ENCODE results near the gene ZCCHC10.
A peak's percentile ranks its signal among the peaks of the same experiment; 100 is the strongest.

ZCCHC10 gene

DNA sequence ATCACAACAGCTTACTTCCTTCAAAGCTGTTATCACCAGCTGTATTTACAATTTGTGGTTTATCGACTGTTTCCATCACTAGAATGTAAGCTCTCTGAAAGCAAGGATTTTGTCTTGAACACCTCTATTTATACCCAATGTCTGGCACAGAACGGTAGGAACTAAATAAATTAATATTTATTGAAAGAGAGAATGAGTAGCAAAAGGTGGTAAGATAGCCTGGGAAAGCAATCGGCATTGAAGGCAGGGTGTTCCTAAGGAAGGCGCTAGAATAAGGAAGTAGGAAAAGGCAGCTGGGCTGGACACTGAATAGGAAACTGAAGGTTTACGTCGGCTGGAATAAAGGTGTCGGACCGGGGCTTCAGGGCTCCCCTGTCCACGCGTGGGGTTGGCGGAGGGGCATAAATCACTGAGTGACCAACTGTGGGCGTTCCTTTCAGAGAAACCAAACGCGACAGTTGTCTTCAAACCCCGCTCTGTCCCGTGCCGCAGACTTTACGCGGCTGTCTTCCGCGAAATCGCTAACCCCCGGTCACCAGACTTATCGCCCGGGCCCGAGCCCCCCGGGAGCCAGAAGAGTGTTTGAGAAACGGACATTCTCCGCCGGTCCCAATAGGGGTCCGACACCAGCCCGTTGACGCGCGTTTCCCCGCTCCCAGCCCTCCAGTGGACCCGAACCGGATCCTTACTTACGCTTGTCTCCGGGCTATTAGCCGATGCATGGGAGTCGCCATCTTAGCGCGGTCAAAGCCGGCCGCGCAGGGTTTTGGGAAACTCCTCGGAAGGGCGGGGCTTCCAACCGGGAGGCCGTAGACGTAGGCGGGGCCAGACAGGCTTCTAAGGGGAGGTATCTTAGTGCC, at the start of gene ZCCHC10:
ZCCHC10 (minus strand) TSS at position 746 of the 860 bp plus-strand sequence; CDS start at position 734, 12 bp downstream.
- H3K4me3 ChIP-seq (ENCODE audit: low read length), result peak within 1 kb of the TSS; percentile 99
- H3K4me1 ChIP-seq (ENCODE audit: control insufficient read depth, low read length), result peaks cover 40% of the 10 kb centered on the region
- H3K4me2 ChIP-seq (ENCODE audit: low read length), result peak within 1 kb of the TSS; percentile 92

DNA sequence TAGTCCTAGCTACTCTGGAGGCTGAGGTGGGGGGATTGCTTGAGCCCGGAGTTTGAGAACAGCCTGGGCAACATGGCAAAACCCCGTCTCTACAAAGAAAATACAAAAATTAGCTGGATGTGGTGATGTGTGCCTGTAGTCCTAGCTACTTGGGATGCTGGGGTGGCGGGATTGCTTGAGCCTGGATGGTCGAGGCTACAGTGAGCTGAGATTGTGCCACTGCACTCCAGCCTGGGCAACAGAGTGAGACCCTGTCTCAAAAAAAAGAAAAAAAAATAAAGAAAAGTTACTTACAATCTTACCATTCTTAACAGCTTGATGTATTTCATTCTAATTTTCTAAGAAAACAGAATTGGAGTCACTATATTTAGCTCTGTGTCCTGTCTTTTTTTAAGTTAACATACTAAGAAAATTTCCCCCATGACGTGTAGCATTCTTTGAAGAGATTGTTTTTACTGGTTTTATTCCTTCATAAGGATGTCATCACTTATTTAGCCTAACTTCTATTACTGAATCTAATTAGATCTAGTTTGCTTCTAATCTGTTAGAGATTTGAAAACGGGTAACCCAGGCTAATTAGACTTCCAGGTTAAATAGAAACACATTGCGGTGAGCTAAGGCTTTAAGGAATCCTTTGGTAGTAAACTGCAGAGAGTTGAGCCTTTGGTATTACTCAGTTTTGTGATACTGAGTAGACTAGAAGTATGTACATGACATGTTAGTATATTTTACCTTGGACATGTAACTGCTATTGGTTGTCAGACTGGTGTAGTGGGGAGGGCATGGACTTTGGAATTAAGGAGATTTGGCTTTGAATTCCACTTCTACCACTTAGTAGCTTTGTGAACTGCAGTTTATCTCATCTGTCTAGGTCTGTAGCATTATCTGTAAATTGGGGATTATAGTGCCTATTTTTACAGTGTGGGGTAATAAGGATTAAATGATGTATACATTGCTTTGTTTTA, 49.5 kb upstream of the ZCCHC10 start:
- Histone ChIP-seq H3K9me3 (ENCODE audit: control insufficient read depth, insufficient read depth, low read length) (no peaks in the 10 kb centered on the region), H3K4me1 (ENCODE audit: control insufficient read depth, low read length) (no peaks in the 10 kb centered on the region), H3F3A (ENCODE audit: control insufficient read depth, insufficient read depth) (peaks cover 9% of the 10 kb centered on the region), H3K79me2 (ENCODE audit: control insufficient read depth, low read length) (peaks cover 98% of the 10 kb centered on the region), H4K20me1 (ENCODE audit: control insufficient read depth, insufficient read depth, low read depth, low read length) (peaks cover 6% of the 10 kb centered on the region; the same call in 1 of the 2 replicates), H3K4me3 (ENCODE audit: low read length) (no peak overlapping the region), H3K27ac (ENCODE audit: low read depth, low read length) (no peak overlapping the region), H3K4me2 (ENCODE audit: low read length) (no peak overlapping the region), H3K36me3 (ENCODE audit: control insufficient read depth, low read length) (peaks cover 93% of the 10 kb centered on the region), H3K9me2 (replicated peaks; ENCODE audit: control insufficient read depth, low read length) (no peaks in the 10 kb centered on the region), H3K27me3 (ENCODE audit: control insufficient read depth, low read length) (no peaks in the 10 kb centered on the region)
- no peak for TF ChIP-seq EZH2phosphoT487 (IDR thresholded peaks at IDR 0.05; ENCODE audit: borderline replicate concordance, low read length)
- TF ChIP-seq, protein P1, sequence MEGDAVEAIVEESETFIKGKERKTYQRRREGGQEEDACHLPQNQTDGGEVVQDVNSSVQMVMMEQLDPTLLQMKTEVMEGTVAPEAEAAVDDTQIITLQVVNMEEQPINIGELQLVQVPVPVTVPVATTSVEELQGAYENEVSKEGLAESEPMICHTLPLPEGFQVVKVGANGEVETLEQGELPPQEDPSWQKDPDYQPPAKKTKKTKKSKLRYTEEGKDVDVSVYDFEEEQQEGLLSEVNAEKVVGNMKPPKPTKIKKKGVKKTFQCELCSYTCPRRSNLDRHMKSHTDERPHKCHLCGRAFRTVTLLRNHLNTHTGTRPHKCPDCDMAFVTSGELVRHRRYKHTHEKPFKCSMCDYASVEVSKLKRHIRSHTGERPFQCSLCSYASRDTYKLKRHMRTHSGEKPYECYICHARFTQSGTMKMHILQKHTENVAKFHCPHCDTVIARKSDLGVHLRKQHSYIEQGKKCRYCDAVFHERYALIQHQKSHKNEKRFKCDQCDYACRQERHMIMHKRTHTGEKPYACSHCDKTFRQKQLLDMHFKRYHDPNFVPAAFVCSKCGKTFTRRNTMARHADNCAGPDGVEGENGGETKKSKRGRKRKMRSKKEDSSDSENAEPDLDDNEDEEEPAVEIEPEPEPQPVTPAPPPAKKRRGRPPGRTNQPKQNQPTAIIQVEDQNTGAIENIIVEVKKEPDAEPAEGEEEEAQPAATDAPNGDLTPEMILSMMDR (IDR thresholded peaks at IDR 0.05; ENCODE audit: low read depth, low read length, poor library complexity, severe bottlenecking), result no peak

More for the DNA sequence above, at the start of gene ZCCHC10:
- Histone ChIP-seq H3K79me2 (ENCODE audit: control insufficient read depth, low read length) (peaks cover 52% of the 10 kb centered on the region), H3K27ac (ENCODE audit: low read depth, low read length) (peak within 1 kb of the TSS; percentile 73), H3F3A (ENCODE audit: control insufficient read depth, insufficient read depth) (peaks cover 8% of the 10 kb centered on the region), H3K9me2 (replicated peaks; ENCODE audit: control insufficient read depth, low read length) (no peaks in the 10 kb centered on the region), H3K36me3 (ENCODE audit: control insufficient read depth, low read length) (peaks cover 33% of the 10 kb centered on the region), H4K20me1 (ENCODE audit: control insufficient read depth, insufficient read depth, low read depth, low read length) (no peaks in the 10 kb centered on the region), H3K27me3 (ENCODE audit: control insufficient read depth, low read length) (no peaks in the 10 kb centered on the region), H3K9me3 (ENCODE audit: control insufficient read depth, insufficient read depth, low read length) (no peaks in the 10 kb centered on the region)
- TF ChIP-seq, protein P1 (IDR thresholded peaks at IDR 0.05; ENCODE audit: low read depth, low read length, poor library complexity, severe bottlenecking), result no peak
- no peak for TF ChIP-seq EZH2phosphoT487 (IDR thresholded peaks at IDR 0.05; ENCODE audit: borderline replicate concordance, low read length)

DNA sequence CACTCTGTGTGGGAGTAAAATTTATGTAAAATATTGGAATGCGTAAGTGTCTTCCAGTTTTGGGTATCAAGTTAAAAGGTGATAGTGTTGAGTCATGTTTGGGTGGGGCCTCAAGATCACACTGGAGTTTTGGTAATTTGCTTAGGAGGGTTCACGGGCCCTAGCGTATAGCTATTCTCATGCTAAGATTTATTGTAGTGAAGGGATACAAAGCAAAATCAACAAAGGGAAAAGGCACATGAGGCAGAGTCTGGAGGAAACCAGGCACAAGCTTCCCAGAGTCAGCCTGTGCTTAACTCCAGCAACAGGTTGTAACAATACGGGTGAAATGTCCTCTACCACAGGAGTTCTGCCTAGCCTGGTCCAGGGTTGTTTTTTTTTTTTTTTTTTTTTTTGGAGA, 45.7 kb upstream of the ZCCHC10 start:
- TF ChIP-seq, protein P1 (IDR thresholded peaks at IDR 0.05; ENCODE audit: low read depth, low read length, poor library complexity, severe bottlenecking), result no peak
- no peak for TF ChIP-seq EZH2phosphoT487 (IDR thresholded peaks at IDR 0.05; ENCODE audit: borderline replicate concordance, low read length)
- H3K36me3 ChIP-seq (ENCODE audit: control insufficient read depth, low read length), result peaks cover 99% of the 10 kb centered on the region
- no peak overlapping the region for H3K4me3 ChIP-seq (ENCODE audit: low read length)
- no peaks in the 10 kb centered on the region for H3K4me1 ChIP-seq (ENCODE audit: control insufficient read depth, low read length)
- peaks cover 8% of the 10 kb centered on the region; the same call in 1 of the 2 replicates for H3F3A ChIP-seq (ENCODE audit: control insufficient read depth, insufficient read depth)
- H3K27me3 ChIP-seq (ENCODE audit: control insufficient read depth, low read length), result no peaks in the 10 kb centered on the region
- H3K9me2 ChIP-seq (replicated peaks; ENCODE audit: control insufficient read depth, low read length), result no peaks in the 10 kb centered on the region
- peaks cover 96% of the 10 kb centered on the region for H3K79me2 ChIP-seq (ENCODE audit: control insufficient read depth, low read length)
- peaks cover 6% of the 10 kb centered on the region; the same call in 1 of the 2 replicates for H4K20me1 ChIP-seq (ENCODE audit: control insufficient read depth, insufficient read depth, low read depth, low read length)
- H3K4me2 ChIP-seq (ENCODE audit: low read length), result no peak overlapping the region
- no peaks in the 10 kb centered on the region for H3K9me3 ChIP-seq (ENCODE audit: control insufficient read depth, insufficient read depth, low read length)
- no peak overlapping the region for H3K27ac ChIP-seq (ENCODE audit: low read depth, low read length)

Data from DOHH2 (cell line).